Tibial nerve (tissue), 4 donors: ENCODE results near the gene AFG3L2. TPM values are rescaled to one million over a fixed set of nuclear protein-coding genes. Genes with fewer than 3 reads are reported as not detected.

Experiments
- DNase-seq, 2 donors: peaks; one replicate each; pipeline ENCODE4 v3.0.0-alpha.2; 2019; ENCODE audit warnings: low spot score in 2 of 2
- H3K27ac ChIP-seq, 4 donors: fragments of 200-600 bp; sonication (generic) in 3 of 4; one replicate each; pipeline ENCODE4 v1.5.1; 2017 to 2019; ENCODE audit warnings: mild to moderate bottlenecking in 1 of 4
- H3K27me3 ChIP-seq, 2 donors: fragments of 200-600 bp; sonication (generic) in 1 of 2; one replicate each; pipeline versions ENCODE4 v1.5.1 to v1.6.0; 2017 to 2019
- H3K36me3 ChIP-seq, 3 donors: fragments of 200-600 bp; sonication (generic); one replicate each; pipeline ENCODE4 v1.5.1; 2018 to 2019
- H3K4me1 ChIP-seq, 4 donors: fragments of 200-600 bp; sonication (generic) in 3 of 4; one replicate each; pipeline ENCODE4 v1.5.1; 2017 to 2019
- H3K4me3 ChIP-seq, 4 donors: fragments of 200-600 bp; sonication (generic) in 3 of 4; one replicate each; pipeline ENCODE4 v1.5.1; 2017 to 2019; ENCODE audit warnings: mild to moderate bottlenecking in 1 of 4, moderate library complexity in 1 of 4
- H3K9me3 ChIP-seq, 4 donors: fragments of 200-600 bp; sonication (generic) in 3 of 4; one replicate each; pipeline ENCODE4 v1.5.1; 2017 to 2019
- EP300 ChIP-seq, 2 donors: sonication (generic); formaldehyde crosslinking; IDR thresholded peaks; one replicate each; pipeline ENCODE4 v1.6.1; 2017; ENCODE audit warnings: antibody characterized with exemption in 2 of 2, mild to moderate bottlenecking in 1 of 2
- POLR2A ChIP-seq, 2 donors: fragments of 450-650 bp; IDR thresholded peaks; one replicate each; pipeline ENCODE4 v1.6.1; 2017; ENCODE audit warnings: antibody characterized with exemption in 2 of 2, mild to moderate bottlenecking in 2 of 2, moderate library complexity in 2 of 2
- WGBS, 2 donors: methylation state at CpG; one replicate each; pipeline ENCODE4 v1.1.5; 2018; 5-methylcytosine and 5-hydroxymethylcytosine counted together
- total RNA-seq, 4 donors: library from RNA; depleted of rRNA; stranded (reverse); fragments of >200 nt; gene quantifications; one replicate each; pipeline ENCODE4 v1.1.0, GENCODE V29; 2016
- TF ChIP-seq, protein P1 (sequence below), 5 experiments: fragments of 200-600 bp in 3 of 5; fragments of 450-650 bp in 2 of 5; sonication (generic) in 3 of 5; IDR thresholded peaks; one replicate each; pipeline ENCODE4 v1.5.1; 2016 to 2019; ENCODE audit warnings: antibody characterized with exemption in 5 of 5, mild to moderate bottlenecking in 3 of 5, moderate library complexity in 2 of 5

Gene AFG3L2
- total RNA-seq, 4 donors from 2014 or later, result 35.7 to 54.8 (median 42.5) TPM

DNA sequence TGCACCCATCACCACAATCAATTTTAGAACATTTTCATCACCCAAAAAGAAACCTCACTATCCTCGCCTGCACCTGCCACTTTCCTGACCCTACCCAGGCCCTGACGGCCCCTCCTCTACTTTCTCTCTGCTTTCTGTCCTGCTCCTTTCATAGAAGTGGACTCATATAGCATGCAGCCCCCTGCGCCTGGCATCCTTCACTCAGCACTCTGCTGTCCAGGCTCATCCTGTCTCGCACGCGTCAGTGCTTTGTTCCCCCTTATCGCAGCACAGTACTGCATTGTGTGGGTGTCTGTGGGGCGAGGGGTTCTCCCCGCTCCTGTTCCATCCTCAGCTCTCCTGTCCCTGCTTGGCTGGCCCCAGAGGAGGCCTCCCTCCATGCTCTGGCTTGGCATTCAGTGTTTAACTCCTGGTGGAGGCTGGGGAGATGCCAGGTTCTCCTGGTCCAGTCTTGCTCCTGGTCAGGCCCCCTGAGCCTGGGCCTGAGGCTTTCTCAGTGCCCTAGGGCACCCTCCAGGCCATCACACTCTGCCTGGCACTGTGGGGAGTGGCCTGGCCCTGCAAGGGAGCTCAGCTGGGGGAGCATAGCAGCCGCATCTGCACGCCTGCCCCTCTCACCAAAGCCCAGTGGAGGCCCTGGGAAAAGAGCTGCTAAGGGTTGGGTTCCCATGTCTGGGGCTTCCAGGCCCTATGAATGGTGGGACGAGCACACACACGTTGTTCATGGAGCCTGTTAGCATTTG is 75.6 kb downstream of the AFG3L2 start:
- H3K27ac ChIP-seq, result no peak overlapping the region
- H3K9me3 ChIP-seq, result peaks cover 0 to 7% (median 0%) of the 10 kb centered on the region in 4 donors
- no peaks in the 10 kb centered on the region for H3K36me3 ChIP-seq
- DNase-seq, result no peak
- 80 to 84% methylated on average over 13 of the region's 13 CpGs for WGBS, 2 donors
- H3K27me3 ChIP-seq, result no peaks in the 10 kb centered on the region
- TF ChIP-seq, protein P1, sequence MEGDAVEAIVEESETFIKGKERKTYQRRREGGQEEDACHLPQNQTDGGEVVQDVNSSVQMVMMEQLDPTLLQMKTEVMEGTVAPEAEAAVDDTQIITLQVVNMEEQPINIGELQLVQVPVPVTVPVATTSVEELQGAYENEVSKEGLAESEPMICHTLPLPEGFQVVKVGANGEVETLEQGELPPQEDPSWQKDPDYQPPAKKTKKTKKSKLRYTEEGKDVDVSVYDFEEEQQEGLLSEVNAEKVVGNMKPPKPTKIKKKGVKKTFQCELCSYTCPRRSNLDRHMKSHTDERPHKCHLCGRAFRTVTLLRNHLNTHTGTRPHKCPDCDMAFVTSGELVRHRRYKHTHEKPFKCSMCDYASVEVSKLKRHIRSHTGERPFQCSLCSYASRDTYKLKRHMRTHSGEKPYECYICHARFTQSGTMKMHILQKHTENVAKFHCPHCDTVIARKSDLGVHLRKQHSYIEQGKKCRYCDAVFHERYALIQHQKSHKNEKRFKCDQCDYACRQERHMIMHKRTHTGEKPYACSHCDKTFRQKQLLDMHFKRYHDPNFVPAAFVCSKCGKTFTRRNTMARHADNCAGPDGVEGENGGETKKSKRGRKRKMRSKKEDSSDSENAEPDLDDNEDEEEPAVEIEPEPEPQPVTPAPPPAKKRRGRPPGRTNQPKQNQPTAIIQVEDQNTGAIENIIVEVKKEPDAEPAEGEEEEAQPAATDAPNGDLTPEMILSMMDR (IDR thresholded peaks at IDR 0.05), result no peak
- TF ChIP-seq POLR2A (IDR thresholded peaks at IDR 0.05) (no peak), EP300 (IDR thresholded peaks at IDR 0.05) (no peak)
- no peak overlapping the region for H3K4me3 ChIP-seq
- peaks cover 0 to 6% (median 0%) of the 10 kb centered on the region in 4 donors for H3K4me1 ChIP-seq

DNA sequence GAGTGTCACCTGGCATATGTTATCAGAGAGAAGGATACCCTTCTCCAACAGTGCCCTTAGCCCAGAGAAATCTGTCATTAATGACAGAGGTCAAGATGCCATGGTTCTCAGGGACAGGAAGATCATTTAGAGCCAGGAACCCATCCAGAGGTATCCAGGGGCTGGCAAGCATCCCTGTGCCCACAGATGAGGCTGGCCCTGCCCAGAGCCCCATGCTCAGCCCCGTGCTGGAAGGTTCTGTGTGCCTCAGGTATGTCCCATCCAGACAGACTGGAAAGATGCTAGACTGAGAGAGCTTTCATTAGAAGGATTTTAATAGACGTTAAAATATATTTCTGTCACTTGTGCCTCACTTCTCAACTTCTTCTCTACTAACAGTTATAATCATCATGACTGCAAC is 77.2 kb downstream of the AFG3L2 start:
- H3K27me3 ChIP-seq, result no peaks in the 10 kb centered on the region
- no peak for DNase-seq
- peaks cover 0 to 7% (median 0%) of the 10 kb centered on the region in 4 donors for H3K9me3 ChIP-seq
- TF ChIP-seq POLR2A (IDR thresholded peaks at IDR 0.05) (no peak), EP300 (IDR thresholded peaks at IDR 0.05) (no peak)
- TF ChIP-seq, protein P1 (IDR thresholded peaks at IDR 0.05), result no peak
- WGBS, 2 donors, result 75 to 87% methylated on average over 2 of the region's 2 CpGs
- H3K36me3 ChIP-seq, result no peaks in the 10 kb centered on the region
- H3K4me1 ChIP-seq, result no peaks in the 10 kb centered on the region
- no peak overlapping the region for H3K4me3 ChIP-seq
- no peak overlapping the region for H3K27ac ChIP-seq

DNA sequence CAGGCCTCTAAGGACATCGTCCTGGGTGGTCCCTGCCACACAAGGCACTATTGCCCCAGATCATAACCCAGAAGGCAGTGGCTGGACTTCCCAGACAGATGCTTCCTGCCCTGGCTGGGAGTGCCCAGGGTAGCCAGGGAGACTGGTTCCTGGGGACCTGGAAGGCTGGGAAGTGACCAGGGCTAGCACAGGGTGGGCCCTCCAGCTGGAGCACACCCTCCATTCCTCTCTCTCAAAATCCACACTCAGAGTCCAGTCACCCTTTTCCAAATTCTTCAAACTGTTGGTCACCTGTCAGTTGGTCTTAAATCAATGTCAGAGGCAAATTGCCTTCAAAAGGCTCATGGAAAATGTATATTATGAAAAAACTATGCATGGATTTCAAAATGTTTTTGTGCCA is 80.6 kb downstream of the AFG3L2 start:
- no peak overlapping the region for H3K27ac ChIP-seq
- no peak overlapping the region for H3K4me3 ChIP-seq
- WGBS, 2 donors, result 77 to 79% methylated on average over 1 of the region's 1 CpG
- no peaks in the 10 kb centered on the region for H3K4me1 ChIP-seq
- H3K36me3 ChIP-seq, result no peaks in the 10 kb centered on the region
- no peaks in the 10 kb centered on the region for H3K27me3 ChIP-seq
- DNase-seq, result no peak
- TF ChIP-seq POLR2A (IDR thresholded peaks at IDR 0.05) (no peak), EP300 (IDR thresholded peaks at IDR 0.05) (no peak)
- TF ChIP-seq, protein P1 (IDR thresholded peaks at IDR 0.05), result no peak
- peaks cover 0 to 7% (median 0%) of the 10 kb centered on the region in 4 donors for H3K9me3 ChIP-seq

DNA sequence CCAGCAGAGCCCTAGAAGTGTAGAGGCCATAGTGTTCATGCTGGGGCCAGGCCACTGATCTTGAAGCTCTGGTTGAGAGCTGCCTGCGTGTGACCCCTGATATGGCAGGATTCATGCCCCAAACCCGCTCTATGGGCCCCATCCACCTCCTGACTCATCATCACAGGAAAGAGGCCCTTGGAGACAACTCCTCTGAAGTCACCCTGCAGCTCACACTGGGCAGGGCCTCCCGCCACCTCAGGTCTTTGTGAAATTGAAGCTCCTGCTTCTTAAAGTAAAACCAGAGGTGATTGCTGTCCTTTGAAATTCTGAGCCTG is 81.0 kb downstream of the AFG3L2 start:
- no peak for DNase-seq
- 97 to 100% methylated on average over 3 of the region's 3 CpGs for WGBS, 2 donors
- Histone ChIP-seq H3K27me3 (no peaks in the 10 kb centered on the region), H3K4me3 (no peak overlapping the region), H3K4me1 (no peaks in the 10 kb centered on the region), H3K36me3 (no peaks in the 10 kb centered on the region), H3K27ac (no peak overlapping the region), H3K9me3 (peaks cover 0 to 7% (median 0%) of the 10 kb centered on the region in 4 donors)
- TF ChIP-seq POLR2A (IDR thresholded peaks at IDR 0.05) (no peak), EP300 (IDR thresholded peaks at IDR 0.05) (no peak)
- TF ChIP-seq, protein P1 (IDR thresholded peaks at IDR 0.05), result no peak

DNA sequence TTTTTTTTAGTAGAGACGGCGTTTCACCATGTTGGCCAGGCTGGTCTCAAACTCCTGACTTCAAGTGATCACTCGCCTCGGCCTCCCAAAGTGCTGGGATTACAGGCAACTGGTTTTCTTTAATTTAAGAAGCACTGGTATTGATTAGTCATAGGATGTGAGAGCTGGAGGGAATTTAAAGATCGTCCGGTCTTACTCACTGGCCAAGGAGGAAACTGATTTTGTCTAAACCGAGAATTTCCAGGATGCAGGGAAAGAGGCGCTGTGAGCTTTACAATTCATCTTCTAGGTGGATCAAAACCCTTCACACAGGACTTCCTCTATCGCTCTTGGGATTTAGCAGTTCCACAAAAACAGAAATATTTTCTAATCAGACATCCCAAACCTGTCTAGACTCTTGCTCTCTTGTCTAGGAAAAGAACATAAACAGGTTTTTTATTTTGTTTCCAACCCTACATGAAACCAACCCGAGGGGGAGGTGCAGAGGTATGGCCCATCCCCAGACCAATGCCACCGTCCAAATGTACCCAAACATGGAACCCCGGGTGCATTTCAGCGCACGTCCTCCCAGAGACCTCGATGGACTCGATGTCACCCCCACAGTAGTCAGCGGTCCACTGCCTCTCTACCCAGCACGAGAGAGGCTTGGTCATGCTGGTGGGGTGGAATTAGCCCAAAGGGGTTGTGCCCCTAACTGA is 81.5 kb downstream of the AFG3L2 start:
- H3K4me3 ChIP-seq, result no peak overlapping the region
- H3K4me1 ChIP-seq, result no peaks in the 10 kb centered on the region
- H3K27me3 ChIP-seq, result no peaks in the 10 kb centered on the region
- no peak for TF ChIP-seq EP300 (IDR thresholded peaks at IDR 0.05)
- TF ChIP-seq POLR2A (IDR thresholded peaks at IDR 0.05), result no peak
- TF ChIP-seq, protein P1 (IDR thresholded peaks at IDR 0.05), result no peak
- no peak for DNase-seq
- H3K9me3 ChIP-seq, result peaks cover 0 to 7% (median 0%) of the 10 kb centered on the region in 4 donors
- no peaks in the 10 kb centered on the region for H3K36me3 ChIP-seq
- H3K27ac ChIP-seq, result no peak overlapping the region
- WGBS, 2 donors, result 92 to 93% methylated on average over 18 of the region's 18 CpGs
